ENCODE data around the gene FRMD5.
"Not testable (repeated sequence)": the region's sequence is repeated elsewhere in the genome, so short reads cannot be mapped to it uniquely, and the experiment has no call there.

FRMD5 gene

GRCh38 chr15:44195151-44195740 lies at the start of gene FRMD5:
Gene FRMD5, minus strand, starts transcription at chr15:44195271.
- Mint-ChIP-seq H3K4me3 (peak within 1 kb of the TSS; percentile 91), H3K36me3 (no peaks in the 10 kb centered on the region), H3K4me1 (ENCODE audit: low read depth) (peaks cover 17% of the 10 kb centered on the region), H3K9me3 (ENCODE audit: low read depth) (no peaks in the 10 kb centered on the region), H3K27me3 (peaks cover 33% of the 10 kb centered on the region), H3K27ac (no peak within 1 kb of the TSS)

GRCh38 chr15:44243829-44244228 lies 48.8 kb upstream of the FRMD5 start:
- H3K36me3 Mint-ChIP-seq = no peaks in the 10 kb centered on the region

GRCh38 chr15:44243141-44243540 lies 48.1 kb upstream of the FRMD5 start:
- Mint-ChIP-seq H3K9me3 (ENCODE audit: low read depth) (no peaks in the 10 kb centered on the region), H3K36me3 (no peaks in the 10 kb centered on the region), H3K27ac (no peak overlapping the region), H3K27me3 (peaks cover 3% of the 10 kb centered on the region), H3K4me1 (ENCODE audit: low read depth) (no peaks in the 10 kb centered on the region), H3K4me3 (no peak overlapping the region)

More at GRCh38 chr15:44243829-44244228, 48.8 kb upstream of the FRMD5 start:
- Mint-ChIP-seq H3K27ac (no peak overlapping the region), H3K4me3 (no peak overlapping the region), H3K9me3 (ENCODE audit: low read depth) (no peaks in the 10 kb centered on the region), H3K27me3 (peaks cover 3% of the 10 kb centered on the region), H3K4me1 (ENCODE audit: low read depth) (no peaks in the 10 kb centered on the region)

- Mint-ChIP-seq H3K27ac (no peak overlapping the region), H3K36me3 (no peaks in the 10 kb centered on the region), H3K4me1 (ENCODE audit: low read depth) (no peaks in the 10 kb centered on the region), H3K9me3 (ENCODE audit: low read depth) (no peaks in the 10 kb centered on the region), H3K27me3 (peaks cover 3% of the 10 kb centered on the region), H3K4me3 (no peak overlapping the region)
Measured at GRCh38 chr15:44231842-44232241, 36.8 kb upstream of the FRMD5 start.

GRCh38 chr15:44229301-44229700 lies 34.2 kb upstream of the FRMD5 start:
- H3K4me3 Mint-ChIP-seq; H3K27me3 Mint-ChIP-seq; H3K9me3 Mint-ChIP-seq (ENCODE audit: low read depth); H3K4me1 Mint-ChIP-seq (ENCODE audit: low read depth); H3K27ac Mint-ChIP-seq; H3K36me3 Mint-ChIP-seq: not testable (repeated sequence)

- Mint-ChIP-seq H3K4me3 (no peak overlapping the region), H3K36me3 (no peaks in the 10 kb centered on the region), H3K27me3 (peaks cover 3% of the 10 kb centered on the region), H3K9me3 (ENCODE audit: low read depth) (no peaks in the 10 kb centered on the region), H3K4me1 (ENCODE audit: low read depth) (no peaks in the 10 kb centered on the region), H3K27ac (no peak overlapping the region)
Measured at GRCh38 chr15:44227584-44227983, 32.5 kb upstream of the FRMD5 start.

- not testable (repeated sequence) for H3K27ac Mint-ChIP-seq; H3K4me3 Mint-ChIP-seq; H3K4me1 Mint-ChIP-seq (ENCODE audit: low read depth); H3K27me3 Mint-ChIP-seq; H3K36me3 Mint-ChIP-seq; H3K9me3 Mint-ChIP-seq (ENCODE audit: low read depth)
Measured at GRCh38 chr15:44227001-44227400, 31.9 kb upstream of the FRMD5 start.

- Mint-ChIP-seq H3K36me3 (no peaks in the 10 kb centered on the region), H3K9me3 (ENCODE audit: low read depth) (no peaks in the 10 kb centered on the region), H3K4me1 (ENCODE audit: low read depth) (peaks cover 2% of the 10 kb centered on the region), H3K4me3 (no peak overlapping the region), H3K27me3 (peaks cover 6% of the 10 kb centered on the region), H3K27ac (no peak overlapping the region)
Measured at GRCh38 chr15:44222478-44222877, 27.4 kb upstream of the FRMD5 start.

- no peaks in the 10 kb centered on the region for H3K9me3 Mint-ChIP-seq (ENCODE audit: low read depth)
- no peak overlapping the region for H3K4me3 Mint-ChIP-seq
- no peak overlapping the region for H3K27ac Mint-ChIP-seq
- no peaks in the 10 kb centered on the region for H3K36me3 Mint-ChIP-seq
- peaks cover 8% of the 10 kb centered on the region for H3K27me3 Mint-ChIP-seq
- H3K4me1 Mint-ChIP-seq (ENCODE audit: low read depth) = peaks cover 2% of the 10 kb centered on the region
Measured at GRCh38 chr15:44219073-44219472, 24.0 kb upstream of the FRMD5 start.

GRCh38 chr15:44216958-44217357 lies 21.9 kb upstream of the FRMD5 start:
- Mint-ChIP-seq H3K27me3 (peaks cover 8% of the 10 kb centered on the region), H3K36me3 (no peaks in the 10 kb centered on the region)

GRCh38 chr15:44215594-44215993 lies 20.5 kb upstream of the FRMD5 start:
- Mint-ChIP-seq H3K27me3 (peaks cover 8% of the 10 kb centered on the region), H3K9me3 (ENCODE audit: low read depth) (no peaks in the 10 kb centered on the region), H3K36me3 (no peaks in the 10 kb centered on the region), H3K4me3 (no peak overlapping the region), H3K27ac (no peak overlapping the region), H3K4me1 (ENCODE audit: low read depth) (peaks cover 2% of the 10 kb centered on the region)

More at GRCh38 chr15:44216958-44217357, 21.9 kb upstream of the FRMD5 start:
- H3K4me1 Mint-ChIP-seq (ENCODE audit: low read depth) = peaks cover 2% of the 10 kb centered on the region
- H3K9me3 Mint-ChIP-seq (ENCODE audit: low read depth) = no peaks in the 10 kb centered on the region
- H3K4me3 Mint-ChIP-seq = no peak overlapping the region
- H3K27ac Mint-ChIP-seq = no peak overlapping the region

GRCh38 chr15:44208956-44209355 lies 13.9 kb upstream of the FRMD5 start:
- Mint-ChIP-seq H3K27me3 (peaks cover under 1% of the 10 kb centered on the region), H3K4me3 (no peak overlapping the region), H3K27ac (no peak overlapping the region), H3K9me3 (ENCODE audit: low read depth) (no peaks in the 10 kb centered on the region), H3K36me3 (no peaks in the 10 kb centered on the region), H3K4me1 (ENCODE audit: low read depth) (no peaks in the 10 kb centered on the region)

GRCh38 chr15:44207643-44208042 lies 12.6 kb upstream of the FRMD5 start:
- H3K4me1 Mint-ChIP-seq (ENCODE audit: low read depth) = no peaks in the 10 kb centered on the region
- no peak overlapping the region for H3K27ac Mint-ChIP-seq

GRCh38 chr15:44199393-44199792 lies 4.3 kb upstream of the FRMD5 start:
- H3K27ac Mint-ChIP-seq = no peak overlapping the region

More at GRCh38 chr15:44207643-44208042, 12.6 kb upstream of the FRMD5 start:
- Mint-ChIP-seq H3K4me3 (no peak overlapping the region), H3K9me3 (ENCODE audit: low read depth) (no peaks in the 10 kb centered on the region), H3K36me3 (no peaks in the 10 kb centered on the region), H3K27me3 (peaks cover 3% of the 10 kb centered on the region)

GRCh38 chr15:44194323-44195150 lies 534 bp downstream of the FRMD5 start:
- Mint-ChIP-seq H3K27ac (no peak overlapping the region), H3K4me3 (peak overlapping the region; percentile 91), H3K36me3 (no peaks in the 10 kb centered on the region), H3K9me3 (ENCODE audit: low read depth) (no peaks in the 10 kb centered on the region), H3K4me1 (ENCODE audit: low read depth) (peaks cover 17% of the 10 kb centered on the region), H3K27me3 (peaks cover 40% of the 10 kb centered on the region)

More at GRCh38 chr15:44199393-44199792, 4.3 kb upstream of the FRMD5 start:
- Mint-ChIP-seq H3K4me3 (no peak overlapping the region), H3K9me3 (ENCODE audit: low read depth) (no peaks in the 10 kb centered on the region), H3K27me3 (peaks cover 29% of the 10 kb centered on the region), H3K4me1 (ENCODE audit: low read depth) (peaks cover 9% of the 10 kb centered on the region), H3K36me3 (peaks cover 2% of the 10 kb centered on the region)

Measured in activated naive CD8-positive, alpha-beta T cell (primary cell).